ENCODE results near the gene STK38.
"Not testable (repeated sequence)": the region's sequence is repeated elsewhere in the genome, so short reads cannot be mapped to it uniquely, and the experiment has no call there.

Gene STK38

DNA sequence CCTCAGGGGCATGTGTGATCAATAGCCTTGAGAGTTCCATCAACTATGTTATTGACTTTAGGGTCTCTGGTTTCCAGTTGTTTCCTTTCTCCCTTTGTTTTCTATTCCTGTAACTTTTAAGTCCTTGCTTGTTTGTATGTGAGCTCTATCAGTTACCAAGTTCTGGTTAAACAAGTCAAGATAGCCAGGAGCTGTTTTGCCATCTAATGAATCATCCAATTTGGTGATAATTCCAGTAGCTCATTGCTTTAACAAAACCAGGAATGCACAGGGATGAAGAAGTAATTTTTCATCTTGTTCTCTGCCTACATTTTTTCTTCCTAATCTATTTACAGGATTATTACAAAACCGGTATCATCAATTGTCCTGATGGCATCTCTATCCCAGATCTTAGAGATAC is 68.0 kb downstream of the STK38 start:
- no peak for DNase-seq

DNA sequence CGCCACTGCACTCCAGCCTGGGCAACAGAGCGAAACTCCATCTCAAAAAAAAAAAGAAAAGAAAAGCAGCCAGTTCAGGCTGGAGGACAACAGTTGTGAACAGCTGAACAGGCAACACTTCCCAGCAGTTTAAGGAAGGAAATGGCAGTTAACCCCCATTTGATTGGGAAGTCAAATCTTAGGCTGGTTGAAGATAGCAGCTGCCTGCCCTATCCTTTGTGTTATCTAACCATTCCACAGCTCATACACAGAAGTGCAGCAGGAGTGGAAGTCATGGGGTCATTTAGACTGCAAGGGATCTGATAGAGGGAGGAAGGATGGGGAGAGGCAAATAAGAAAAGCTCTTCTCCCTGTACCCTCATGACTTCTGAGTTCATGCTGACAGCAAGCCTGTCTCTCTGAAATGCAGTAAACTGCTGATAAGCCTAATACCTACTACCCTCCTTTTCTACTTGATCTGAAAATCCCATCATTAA is 69.2 kb downstream of the STK38 start:
- no peak for DNase-seq

DNA sequence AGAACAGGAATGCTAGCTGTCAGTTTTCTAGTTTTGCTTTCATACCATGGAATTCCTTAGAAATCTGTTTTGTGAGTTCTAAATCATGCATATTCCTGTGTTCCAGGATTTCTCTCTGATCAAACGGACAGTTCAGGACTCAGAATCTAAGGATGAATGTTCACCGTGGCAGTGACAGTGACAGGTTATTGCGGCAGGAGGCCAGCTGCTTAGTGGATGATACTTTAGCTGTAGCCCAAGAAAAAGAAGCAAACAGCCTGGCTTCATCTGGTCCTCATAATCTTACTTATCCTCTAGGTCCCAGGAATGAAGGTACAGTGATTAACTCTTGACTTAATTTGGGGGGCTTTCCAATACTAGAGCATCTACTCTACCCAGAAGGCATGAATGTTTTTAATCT is 77.3 kb downstream of the STK38 start:
- DNase-seq, result no peak

DNA sequence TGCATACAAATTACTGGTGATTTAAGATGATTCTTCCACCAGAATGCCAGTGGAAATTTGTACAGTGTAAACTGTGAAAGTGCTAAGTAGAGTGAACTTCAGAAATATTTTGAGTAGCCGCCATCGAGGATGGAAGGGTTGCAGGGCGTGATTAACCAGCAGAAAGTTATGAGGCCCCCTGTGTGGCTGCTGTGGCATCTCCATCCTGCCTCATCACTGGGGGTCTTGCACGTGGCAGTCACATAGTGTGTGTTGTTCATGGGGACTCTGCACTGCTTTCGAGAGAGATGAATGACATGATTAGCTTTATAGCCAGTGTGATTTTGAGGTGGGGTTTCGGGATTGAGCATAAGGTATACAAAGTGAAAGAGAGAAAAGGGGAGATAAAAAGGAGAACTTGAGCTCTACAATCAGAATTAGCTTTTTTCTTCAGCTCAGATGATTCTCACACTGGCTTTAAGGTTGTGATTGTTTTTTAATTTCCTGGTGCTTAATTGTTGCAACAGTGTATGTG is 78.1 kb downstream of the STK38 start:
- DNase-seq, result no peak

DNA sequence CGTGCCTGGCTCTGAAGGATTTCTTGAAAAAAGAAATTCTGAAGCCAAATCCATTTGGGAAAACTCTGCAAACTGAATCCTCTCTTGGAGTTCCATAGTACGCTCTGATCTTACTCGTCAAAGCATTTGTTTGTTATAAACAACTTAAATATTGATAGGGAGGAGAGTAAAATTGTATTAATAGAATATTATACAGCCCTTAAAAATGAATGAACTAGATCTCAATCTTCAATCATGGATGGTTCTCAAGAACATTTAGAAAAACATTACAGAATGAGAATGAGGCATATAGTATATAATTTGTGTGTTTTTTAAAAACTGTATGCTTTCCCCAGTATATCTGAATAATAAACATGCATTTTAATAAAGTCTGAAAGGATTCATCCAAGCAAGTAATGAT is 79.7 kb downstream of the STK38 start:
- DNase-seq, result no peak

DNA sequence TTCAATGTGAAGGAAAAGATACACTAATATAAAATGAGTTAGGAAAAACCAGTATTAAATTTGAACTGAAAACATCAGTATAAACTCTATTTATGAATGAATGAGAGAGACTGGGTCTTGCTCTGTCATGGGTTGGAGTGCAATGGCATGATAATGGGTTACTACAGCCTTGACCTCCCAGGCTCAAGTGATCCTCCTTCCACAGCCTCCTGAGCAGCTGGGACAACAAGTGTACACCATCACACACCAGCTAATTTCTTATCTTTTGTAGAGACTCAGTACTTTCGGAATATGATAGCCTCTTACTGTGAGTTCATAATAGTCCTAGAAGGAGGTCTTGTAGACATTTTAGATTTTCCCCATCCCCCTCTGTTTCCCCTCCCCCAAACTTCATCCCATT is 83.0 kb downstream of the STK38 start:
- DNase-seq, result no peak

DNA sequence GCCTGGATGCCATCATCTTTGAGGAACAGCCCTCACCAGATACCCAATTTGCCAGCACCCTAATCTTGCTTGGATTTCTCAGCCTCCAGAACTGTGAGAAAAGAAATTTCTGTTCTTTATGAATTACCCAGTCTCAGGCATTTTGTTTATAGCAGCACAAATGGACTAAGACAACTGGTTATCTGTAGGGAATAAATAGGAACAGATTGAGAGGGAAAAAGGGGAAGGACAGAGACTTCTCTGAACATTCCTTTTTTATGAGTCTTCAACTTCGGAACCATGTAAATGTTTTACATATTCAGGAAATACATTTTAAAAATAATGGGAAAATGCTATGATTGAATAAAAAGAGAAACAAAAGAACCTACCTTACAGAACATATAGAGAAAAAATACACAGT is 83.6 kb downstream of the STK38 start:
- DNase-seq, result no peak

DNA sequence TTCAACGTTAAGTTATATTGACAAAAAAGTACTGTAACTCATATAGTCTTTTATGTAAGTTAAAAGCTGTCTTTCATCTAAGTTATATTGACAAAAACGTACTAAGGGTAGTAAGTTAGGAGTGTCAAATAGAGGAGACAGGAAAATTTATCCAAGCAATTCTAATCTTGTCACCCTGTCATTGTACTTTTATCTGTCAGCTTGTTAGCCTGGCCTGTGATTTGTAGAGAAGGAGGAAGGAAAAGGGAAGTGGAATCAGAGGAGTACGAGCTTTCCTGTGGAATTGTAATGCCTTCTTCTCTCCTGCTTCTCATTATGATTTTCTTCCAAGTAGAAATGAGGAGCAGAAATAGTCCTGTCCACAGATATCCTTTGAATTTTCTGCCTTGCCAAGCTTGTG is 85.6 kb downstream of the STK38 start:
- no peak for DNase-seq

DNA sequence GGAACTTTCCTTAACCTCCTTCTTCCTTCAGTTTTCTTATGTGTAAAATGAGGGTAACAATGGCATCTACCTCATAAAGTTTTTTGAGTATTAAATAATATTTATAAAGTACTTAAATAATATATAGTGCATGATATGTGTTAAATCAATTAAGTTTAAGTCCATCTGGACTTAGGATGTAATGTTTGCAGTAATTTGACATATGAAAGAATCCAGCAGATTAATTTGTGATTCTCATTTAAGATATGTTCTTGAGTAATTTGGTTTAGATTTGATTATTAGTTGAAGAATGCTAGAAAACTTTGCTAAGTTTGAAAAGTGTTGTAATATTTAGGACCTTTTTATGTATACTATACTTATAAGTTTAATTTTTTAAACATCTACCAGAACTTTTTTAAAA is 86.4 kb downstream of the STK38 start:
- DNase-seq, result no peak

DNA sequence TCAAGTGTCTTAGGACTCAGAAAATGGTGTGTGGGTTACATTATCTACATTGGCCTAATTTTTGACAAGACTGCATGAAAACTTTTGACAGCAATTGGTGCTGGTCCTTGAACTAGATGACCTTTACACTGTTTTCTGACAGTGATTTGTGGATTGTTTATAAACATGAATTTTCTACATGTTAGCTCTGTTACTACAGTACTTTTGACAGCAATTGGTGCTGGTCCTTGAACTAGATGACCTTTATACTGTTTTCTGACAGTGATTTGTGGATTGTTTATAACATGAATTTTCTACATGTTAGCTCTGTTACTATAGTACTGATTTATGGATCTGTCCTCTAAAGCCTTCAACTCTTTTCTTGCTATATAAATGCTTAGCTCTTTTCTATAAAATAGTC is 87.8 kb downstream of the STK38 start:
- DNase-seq, result no peak

DNA sequence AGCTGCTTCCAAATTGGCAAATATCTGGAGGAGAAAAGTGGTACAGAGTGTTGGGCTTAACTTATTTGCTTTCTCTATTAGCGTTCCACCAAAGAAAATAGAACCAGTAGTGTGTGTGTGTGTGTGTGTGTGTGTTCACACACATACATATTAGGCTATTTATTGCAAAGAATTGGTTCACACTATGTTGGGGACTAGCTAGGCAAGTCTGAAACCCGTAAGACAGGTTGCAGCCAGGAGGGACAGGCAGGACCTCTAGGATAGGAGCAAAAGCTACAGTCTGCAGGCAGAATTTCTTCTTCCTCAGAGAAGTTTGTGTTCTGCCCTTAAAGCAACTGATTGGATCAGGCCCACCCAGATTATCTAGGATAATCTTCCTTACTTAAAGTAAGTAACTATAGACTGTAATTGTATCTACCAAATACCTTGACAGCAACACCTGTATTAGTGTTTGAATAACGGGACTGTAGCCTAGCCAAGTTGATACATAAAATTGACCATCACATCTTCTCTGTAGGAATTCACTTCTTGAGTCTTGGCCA is 91.7 kb downstream of the STK38 start:
- no peak for DNase-seq

DNA sequence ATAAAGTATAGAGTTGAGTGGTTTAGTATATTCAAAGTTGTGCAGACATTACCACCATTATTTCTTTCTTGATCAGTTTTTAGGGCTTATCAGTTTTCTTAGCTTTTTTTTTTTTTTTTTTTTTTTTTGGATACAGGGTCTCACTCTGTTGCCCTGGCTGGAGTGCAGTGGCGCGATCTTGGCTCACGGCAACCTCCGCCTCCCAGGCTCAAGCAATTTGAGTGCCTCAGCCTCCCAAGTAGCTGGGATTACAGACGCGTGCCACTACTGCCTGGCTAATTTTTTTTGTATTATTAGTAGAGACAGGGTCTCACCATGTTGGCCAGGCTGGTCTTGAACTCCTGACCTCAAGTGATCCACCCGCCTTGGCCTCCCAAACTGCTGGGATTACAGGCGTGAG is 94.4 kb downstream of the STK38 start:
- DNase-seq, result not testable (repeated sequence)

DNA sequence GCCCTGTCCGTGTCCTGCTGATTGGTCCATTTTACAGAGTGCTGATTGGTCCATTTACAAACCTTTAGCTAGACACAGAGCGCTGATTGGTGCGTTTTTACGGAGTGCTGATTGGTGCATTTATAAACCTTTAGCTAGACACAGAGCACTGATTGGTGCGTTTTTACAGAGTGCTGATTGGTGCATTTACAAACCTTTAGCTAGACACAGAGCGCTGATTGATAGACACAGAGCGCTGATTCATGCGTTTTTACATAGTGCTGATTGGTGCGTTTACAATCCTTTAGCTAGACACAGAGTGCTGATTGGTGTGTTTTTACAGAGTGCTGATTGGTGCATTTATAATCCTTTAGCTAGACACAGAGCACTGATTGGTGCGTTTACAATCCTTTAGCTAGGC is 98.1 kb downstream of the STK38 start:
- DNase-seq, result not testable (repeated sequence)

DNA sequence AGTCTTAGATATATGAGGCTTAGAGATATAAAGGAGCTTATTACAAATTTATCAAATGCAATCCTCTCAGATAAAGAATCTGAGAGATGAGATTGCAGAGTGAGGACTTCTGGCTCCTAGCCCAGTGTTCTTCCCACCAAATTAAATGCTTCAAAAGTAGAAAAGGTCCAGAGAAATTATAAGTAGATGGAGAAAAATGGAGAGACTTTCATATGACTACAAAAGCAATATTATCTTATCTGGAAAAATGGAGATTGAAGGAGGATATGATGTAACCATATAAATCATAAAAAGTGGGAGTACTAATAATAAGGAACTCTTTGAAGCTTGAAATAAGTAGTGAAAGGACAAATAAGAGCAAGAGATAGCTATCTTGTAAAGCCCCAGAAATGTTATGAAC is 101.7 kb downstream of the STK38 start:
- DNase-seq, result no peak

DNA sequence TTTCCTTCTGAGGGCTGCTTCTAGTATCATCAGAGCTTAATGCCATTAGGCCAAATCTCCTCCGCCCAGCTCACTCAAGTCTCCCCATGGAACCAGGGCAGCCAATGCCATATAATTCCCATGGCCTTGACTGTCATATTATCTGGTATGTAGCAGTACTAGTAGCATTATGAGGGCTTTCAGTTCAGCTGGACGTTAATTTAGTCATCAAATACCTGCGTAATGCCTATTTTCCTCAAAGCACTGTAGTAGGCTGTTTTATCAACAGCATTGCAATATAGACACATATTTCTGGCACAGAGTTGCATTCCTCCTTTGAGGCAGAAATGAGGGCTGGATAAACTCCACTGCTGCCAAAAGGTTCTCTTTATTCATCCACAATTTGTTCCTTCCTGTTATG is 102.8 kb downstream of the STK38 start:
- no peak for DNase-seq
